Breast epithelium (tissue), 3 donors: ENCODE data around the gene UBA5.

ENCODE experiments used
- POLR2A ChIP-seq: fragments of 450-650 bp; IDR thresholded peaks from one replicate; pipeline ENCODE4 v1.6.1; 2016; ENCODE audit warnings: antibody characterized with exemption, mild to moderate bottlenecking, moderate library complexity
- TF ChIP-seq, protein P1 (sequence below), 3 donors: fragments of 450-650 bp; IDR thresholded peaks; one replicate each; pipeline ENCODE4 v1.5.1; 2016 to 2017; ENCODE audit warnings: antibody characterized with exemption in 3 of 3, mild to moderate bottlenecking in 3 of 3, moderate library complexity in 3 of 3

DNA sequence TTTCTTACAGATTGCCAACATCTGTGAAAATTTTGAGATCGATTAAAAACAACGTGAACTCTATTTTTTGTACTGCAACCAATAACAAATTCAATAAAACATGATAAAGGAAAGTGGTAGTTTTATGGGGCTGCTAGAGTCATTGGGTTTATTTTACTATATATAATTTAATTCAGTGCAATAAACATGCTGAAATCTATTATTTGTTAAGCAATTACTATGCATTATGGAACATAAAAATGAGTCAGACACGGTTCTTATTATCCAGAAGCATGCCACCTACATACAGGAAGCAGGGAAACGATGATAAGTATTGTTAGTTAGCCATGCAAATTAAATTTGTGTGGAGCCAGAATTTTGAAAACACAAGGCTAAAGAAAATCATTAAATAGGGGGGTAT is 34.9 kb downstream of the UBA5 start:
- no peak for TF ChIP-seq POLR2A
- TF ChIP-seq, protein P1, sequence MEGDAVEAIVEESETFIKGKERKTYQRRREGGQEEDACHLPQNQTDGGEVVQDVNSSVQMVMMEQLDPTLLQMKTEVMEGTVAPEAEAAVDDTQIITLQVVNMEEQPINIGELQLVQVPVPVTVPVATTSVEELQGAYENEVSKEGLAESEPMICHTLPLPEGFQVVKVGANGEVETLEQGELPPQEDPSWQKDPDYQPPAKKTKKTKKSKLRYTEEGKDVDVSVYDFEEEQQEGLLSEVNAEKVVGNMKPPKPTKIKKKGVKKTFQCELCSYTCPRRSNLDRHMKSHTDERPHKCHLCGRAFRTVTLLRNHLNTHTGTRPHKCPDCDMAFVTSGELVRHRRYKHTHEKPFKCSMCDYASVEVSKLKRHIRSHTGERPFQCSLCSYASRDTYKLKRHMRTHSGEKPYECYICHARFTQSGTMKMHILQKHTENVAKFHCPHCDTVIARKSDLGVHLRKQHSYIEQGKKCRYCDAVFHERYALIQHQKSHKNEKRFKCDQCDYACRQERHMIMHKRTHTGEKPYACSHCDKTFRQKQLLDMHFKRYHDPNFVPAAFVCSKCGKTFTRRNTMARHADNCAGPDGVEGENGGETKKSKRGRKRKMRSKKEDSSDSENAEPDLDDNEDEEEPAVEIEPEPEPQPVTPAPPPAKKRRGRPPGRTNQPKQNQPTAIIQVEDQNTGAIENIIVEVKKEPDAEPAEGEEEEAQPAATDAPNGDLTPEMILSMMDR (IDR thresholded peaks at IDR 0.05) = no peak
